ENCODE results near the gene ATP5MC3. TPM values are rescaled to one million over a fixed set of nuclear protein-coding genes. Genes with fewer than 3 reads are reported as not detected.

The ATP5MC3 gene
- total and polyA plus RNA-seq, 2 of the 13 experiments (the other 11 are each of a cell fraction or from before 2014, with no cell fraction given) = 676 to 1,007 TPM

DNA sequence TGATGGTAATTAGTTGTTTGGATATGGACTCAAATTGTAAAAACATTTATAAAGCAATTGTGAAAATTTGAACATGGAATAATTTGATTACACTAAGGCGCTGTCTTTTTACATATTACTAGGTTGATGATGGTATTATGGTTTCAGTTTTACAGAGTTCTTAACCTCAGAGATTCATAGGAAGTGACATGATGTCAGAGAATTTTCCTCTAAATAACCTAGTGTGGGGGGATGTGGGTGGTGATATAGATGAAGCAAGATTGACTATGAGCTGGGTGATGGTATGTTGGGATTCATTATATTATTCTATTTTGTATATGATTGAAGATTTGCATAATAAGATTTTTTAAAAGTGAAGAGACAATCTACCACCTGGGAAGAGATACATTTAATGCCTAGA lies 45.9 kb upstream of the ATP5MC3 start (continued):
- TF ChIP-seq, protein P1, sequence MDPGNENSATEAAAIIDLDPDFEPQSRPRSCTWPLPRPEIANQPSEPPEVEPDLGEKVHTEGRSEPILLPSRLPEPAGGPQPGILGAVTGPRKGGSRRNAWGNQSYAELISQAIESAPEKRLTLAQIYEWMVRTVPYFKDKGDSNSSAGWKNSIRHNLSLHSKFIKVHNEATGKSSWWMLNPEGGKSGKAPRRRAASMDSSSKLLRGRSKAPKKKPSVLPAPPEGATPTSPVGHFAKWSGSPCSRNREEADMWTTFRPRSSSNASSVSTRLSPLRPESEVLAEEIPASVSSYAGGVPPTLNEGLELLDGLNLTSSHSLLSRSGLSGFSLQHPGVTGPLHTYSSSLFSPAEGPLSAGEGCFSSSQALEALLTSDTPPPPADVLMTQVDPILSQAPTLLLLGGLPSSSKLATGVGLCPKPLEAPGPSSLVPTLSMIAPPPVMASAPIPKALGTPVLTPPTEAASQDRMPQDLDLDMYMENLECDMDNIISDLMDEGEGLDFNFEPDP (CRISPR knock-in tag; conservative IDR thresholded peaks at IDR 0.05) = no peak
- TF ChIP-seq, protein P2, sequence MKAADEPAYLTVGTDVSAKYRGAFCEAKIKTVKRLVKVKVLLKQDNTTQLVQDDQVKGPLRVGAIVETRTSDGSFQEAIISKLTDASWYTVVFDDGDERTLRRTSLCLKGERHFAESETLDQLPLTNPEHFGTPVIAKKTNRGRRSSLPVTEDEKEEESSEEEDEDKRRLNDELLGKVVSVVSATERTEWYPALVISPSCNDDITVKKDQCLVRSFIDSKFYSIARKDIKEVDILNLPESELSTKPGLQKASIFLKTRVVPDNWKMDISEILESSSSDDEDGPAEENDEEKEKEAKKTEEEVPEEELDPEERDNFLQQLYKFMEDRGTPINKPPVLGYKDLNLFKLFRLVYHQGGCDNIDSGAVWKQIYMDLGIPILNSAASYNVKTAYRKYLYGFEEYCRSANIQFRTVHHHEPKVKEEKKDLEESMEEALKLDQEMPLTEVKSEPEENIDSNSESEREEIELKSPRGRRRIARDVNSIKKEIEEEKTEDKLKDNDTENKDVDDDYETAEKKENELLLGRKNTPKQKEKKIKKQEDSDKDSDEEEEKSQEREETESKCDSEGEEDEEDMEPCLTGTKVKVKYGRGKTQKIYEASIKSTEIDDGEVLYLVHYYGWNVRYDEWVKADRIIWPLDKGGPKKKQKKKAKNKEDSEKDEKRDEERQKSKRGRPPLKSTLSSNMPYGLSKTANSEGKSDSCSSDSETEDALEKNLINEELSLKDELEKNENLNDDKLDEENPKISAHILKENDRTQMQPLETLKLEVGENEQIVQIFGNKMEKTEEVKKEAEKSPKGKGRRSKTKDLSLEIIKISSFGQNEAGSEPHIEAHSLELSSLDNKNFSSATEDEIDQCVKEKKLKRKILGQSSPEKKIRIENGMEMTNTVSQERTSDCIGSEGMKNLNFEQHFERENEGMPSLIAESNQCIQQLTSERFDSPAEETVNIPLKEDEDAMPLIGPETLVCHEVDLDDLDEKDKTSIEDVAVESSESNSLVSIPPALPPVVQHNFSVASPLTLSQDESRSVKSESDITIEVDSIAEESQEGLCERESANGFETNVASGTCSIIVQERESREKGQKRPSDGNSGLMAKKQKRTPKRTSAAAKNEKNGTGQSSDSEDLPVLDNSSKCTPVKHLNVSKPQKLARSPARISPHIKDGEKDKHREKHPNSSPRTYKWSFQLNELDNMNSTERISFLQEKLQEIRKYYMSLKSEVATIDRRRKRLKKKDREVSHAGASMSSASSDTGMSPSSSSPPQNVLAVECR (CRISPR knock-in tag; IDR thresholded peaks at IDR 0.05; ENCODE audit: borderline replicate concordance) = no peak
- TF ChIP-seq THAP11 (CRISPR knock-in tag; IDR thresholded peaks at IDR 0.05) (no peak), ZBTB7B (CRISPR knock-in tag; IDR thresholded peaks at IDR 0.05) (no peak), STAG1 (CRISPR knock-in tag; IDR thresholded peaks at IDR 0.05) (no peak), FOXM1 (CRISPR knock-in tag; IDR thresholded peaks at IDR 0.05) (no peak), MTF2 (CRISPR knock-in tag; IDR thresholded peaks at IDR 0.05; ENCODE audit: borderline replicate concordance) (no peak), KDM6A (CRISPR knock-in tag; IDR thresholded peaks at IDR 0.05; ENCODE audit: low read depth) (no peak)

DNA sequence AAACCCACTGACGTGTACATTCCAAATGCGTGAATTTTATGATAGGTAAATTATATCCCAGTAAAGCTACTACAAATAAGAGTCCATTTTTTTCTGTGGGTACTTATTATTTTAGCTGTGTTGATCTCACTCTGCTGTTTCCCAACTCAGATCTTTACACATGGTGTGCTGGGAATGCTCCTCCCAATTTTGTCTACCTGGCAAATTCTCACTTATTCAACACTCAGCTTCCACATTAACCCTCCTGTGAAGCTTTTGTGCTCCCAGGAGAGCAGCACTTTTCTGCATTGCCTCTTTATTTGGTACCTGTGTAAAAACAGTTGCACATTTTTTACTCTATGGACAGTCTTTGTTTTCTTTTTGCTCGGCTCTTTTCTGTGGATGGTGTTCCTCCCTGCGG lies 38.6 kb upstream of the ATP5MC3 start:
- H3K9ac ChIP-seq (ENCODE audit: insufficient read depth, low read depth, low read length) = no peak overlapping the region
- in situ Hi-C loops (cut with HindIII; ENCODE audit: extremely low pct_ligation_motif_present, low pct_unique_long_range_greater_than_20kb) = no loop called here
- no peaks in the 10 kb centered on the region for H3K36me3 ChIP-seq (replicated peaks in 1 of 2; ENCODE audit: control insufficient read depth in 1 of 2, insufficient read depth in 2 of 2, low read length in 2 of 2)
- H3K27me3 ChIP-seq (ENCODE audit: control insufficient read depth in 1 of 2, insufficient read depth in 2 of 2, low read length in 2 of 2) = no peaks in the 10 kb centered on the region
- no peaks in the 10 kb centered on the region for H3K9me3 ChIP-seq (ENCODE audit: low read length)
- no peak overlapping the region for H3K4me3 ChIP-seq (replicated peaks in 1 of 3; ENCODE audit: insufficient read depth in 1 of 3, low read depth in 2 of 3, low read length in 3 of 3)
- no peak for ATAC-seq
- H2AFZ ChIP-seq (ENCODE audit: low read length) = no peak overlapping the region
- WGBS (ENCODE audit: low lambda C conversion rate) = 2% methylated on average over 4 of the region's 4 CpGs
- ChIA-PET CTCF (ENCODE audit: low intra/inter-chr PET ratio, low total read pairs) (no interaction called here), POLR2A (no interaction called here)
- no TSS peak for BruUV-seq (replicated peaks)
- no peaks in the 10 kb centered on the region for H3K4me1 ChIP-seq (ENCODE audit: insufficient read depth, low read length)
- no peak for FAIRE-seq
- H3K27ac ChIP-seq (ENCODE audit: extremely low read length, insufficient read depth, low read length) = no peak overlapping the region
- intact Hi-C loops (cut with micrococcal nuclease; ENCODE audit: unreplicated experiment) = no loop called here
- no peak overlapping the region for H3K4me2 ChIP-seq (ENCODE audit: low read depth, low read length)
- no peaks in the 10 kb centered on the region for H3K79me2 ChIP-seq (ENCODE audit: insufficient read depth, low read length)
- DNase-seq (ENCODE audit: low spot score) = no peak
- no peaks in the 10 kb centered on the region for H4K20me1 ChIP-seq (ENCODE audit: insufficient read depth, low read length)
- TF ChIP-seq KDM4B (CRISPR knock-in tag; IDR thresholded peaks at IDR 0.05) (no peak), SMAD3 (CRISPR knock-in tag; IDR thresholded peaks at IDR 0.05) (no peak), ZNF674 (CRISPR knock-in tag; IDR thresholded peaks at IDR 0.05; ENCODE audit: low read depth) (no peak)
- TF ChIP-seq, protein P3, sequence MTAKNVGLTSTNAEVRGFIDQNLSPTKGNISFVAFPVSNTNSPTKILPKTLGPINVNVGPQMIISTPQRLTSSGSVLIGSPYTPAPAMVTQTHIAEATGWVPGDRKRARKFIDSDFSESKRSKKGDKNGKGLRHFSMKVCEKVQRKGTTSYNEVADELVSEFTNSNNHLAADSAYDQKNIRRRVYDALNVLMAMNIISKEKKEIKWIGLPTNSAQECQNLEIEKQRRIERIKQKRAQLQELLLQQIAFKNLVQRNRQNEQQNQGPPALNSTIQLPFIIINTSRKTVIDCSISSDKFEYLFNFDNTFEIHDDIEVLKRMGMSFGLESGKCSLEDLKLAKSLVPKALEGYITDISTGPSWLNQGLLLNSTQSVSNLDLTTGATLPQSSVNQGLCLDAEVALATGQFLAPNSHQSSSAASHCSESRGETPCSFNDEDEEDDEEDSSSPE (CRISPR knock-in tag; IDR thresholded peaks at IDR 0.05) = no peak
- TF ChIP-seq, protein P4, sequence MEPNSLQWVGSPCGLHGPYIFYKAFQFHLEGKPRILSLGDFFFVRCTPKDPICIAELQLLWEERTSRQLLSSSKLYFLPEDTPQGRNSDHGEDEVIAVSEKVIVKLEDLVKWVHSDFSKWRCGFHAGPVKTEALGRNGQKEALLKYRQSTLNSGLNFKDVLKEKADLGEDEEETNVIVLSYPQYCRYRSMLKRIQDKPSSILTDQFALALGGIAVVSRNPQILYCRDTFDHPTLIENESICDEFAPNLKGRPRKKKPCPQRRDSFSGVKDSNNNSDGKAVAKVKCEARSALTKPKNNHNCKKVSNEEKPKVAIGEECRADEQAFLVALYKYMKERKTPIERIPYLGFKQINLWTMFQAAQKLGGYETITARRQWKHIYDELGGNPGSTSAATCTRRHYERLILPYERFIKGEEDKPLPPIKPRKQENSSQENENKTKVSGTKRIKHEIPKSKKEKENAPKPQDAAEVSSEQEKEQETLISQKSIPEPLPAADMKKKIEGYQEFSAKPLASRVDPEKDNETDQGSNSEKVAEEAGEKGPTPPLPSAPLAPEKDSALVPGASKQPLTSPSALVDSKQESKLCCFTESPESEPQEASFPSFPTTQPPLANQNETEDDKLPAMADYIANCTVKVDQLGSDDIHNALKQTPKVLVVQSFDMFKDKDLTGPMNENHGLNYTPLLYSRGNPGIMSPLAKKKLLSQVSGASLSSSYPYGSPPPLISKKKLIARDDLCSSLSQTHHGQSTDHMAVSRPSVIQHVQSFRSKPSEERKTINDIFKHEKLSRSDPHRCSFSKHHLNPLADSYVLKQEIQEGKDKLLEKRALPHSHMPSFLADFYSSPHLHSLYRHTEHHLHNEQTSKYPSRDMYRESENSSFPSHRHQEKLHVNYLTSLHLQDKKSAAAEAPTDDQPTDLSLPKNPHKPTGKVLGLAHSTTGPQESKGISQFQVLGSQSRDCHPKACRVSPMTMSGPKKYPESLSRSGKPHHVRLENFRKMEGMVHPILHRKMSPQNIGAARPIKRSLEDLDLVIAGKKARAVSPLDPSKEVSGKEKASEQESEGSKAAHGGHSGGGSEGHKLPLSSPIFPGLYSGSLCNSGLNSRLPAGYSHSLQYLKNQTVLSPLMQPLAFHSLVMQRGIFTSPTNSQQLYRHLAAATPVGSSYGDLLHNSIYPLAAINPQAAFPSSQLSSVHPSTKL (CRISPR knock-in tag; IDR thresholded peaks at IDR 0.05) = no peak
